ENCODE measurements around the gene MGMT.

MGMT gene

GRCh38 chr10:129617768-129618167 lies 150.7 kb downstream of the MGMT start:
- ATAC-seq (replicated peaks; ENCODE audit: extremely low read depth, poor library complexity, severe bottlenecking) (no peak), DNase-seq (ENCODE audit: low spot score in 2 of 2) (no peak)
- H3K27ac Mint-ChIP-seq (ENCODE audit: low read depth) = no peak overlapping the region
- peaks cover 39% of the 10 kb centered on the region for H3K4me1 Mint-ChIP-seq
- no peaks in the 10 kb centered on the region for H3K9me3 Mint-ChIP-seq
- H3K27me3 Mint-ChIP-seq = no peaks in the 10 kb centered on the region
- H3K36me3 Mint-ChIP-seq (ENCODE audit: insufficient read depth) = peaks cover 2% of the 10 kb centered on the region
- no peak overlapping the region for H3K4me3 Mint-ChIP-seq

GRCh38 chr10:129621062-129621461 lies 154.0 kb downstream of the MGMT start:
- Mint-ChIP-seq H3K27me3 (no peaks in the 10 kb centered on the region), H3K9me3 (no peaks in the 10 kb centered on the region), H3K4me1 (peaks cover 27% of the 10 kb centered on the region), H3K36me3 (ENCODE audit: insufficient read depth) (peaks cover 5% of the 10 kb centered on the region), H3K4me3 (no peak overlapping the region), H3K27ac (ENCODE audit: low read depth) (no peak overlapping the region)
- ATAC-seq (replicated peaks; ENCODE audit: extremely low read depth, poor library complexity, severe bottlenecking) (no peak), DNase-seq (ENCODE audit: low spot score in 2 of 2) (no peak)

GRCh38 chr10:129621693-129622092 lies 154.7 kb downstream of the MGMT start:
- Mint-ChIP-seq H3K9me3 (no peaks in the 10 kb centered on the region), H3K27ac (ENCODE audit: low read depth) (no peak overlapping the region), H3K36me3 (ENCODE audit: insufficient read depth) (peaks cover 5% of the 10 kb centered on the region), H3K27me3 (no peaks in the 10 kb centered on the region), H3K4me1 (peaks cover 21% of the 10 kb centered on the region), H3K4me3 (no peak overlapping the region)
- ATAC-seq (replicated peaks; ENCODE audit: extremely low read depth, poor library complexity, severe bottlenecking) = no peak
- no peak for DNase-seq (ENCODE audit: low spot score in 2 of 2)

GRCh38 chr10:129622291-129622690 lies 155.2 kb downstream of the MGMT start:
- no peaks in the 10 kb centered on the region for H3K27me3 Mint-ChIP-seq
- no peak overlapping the region for H3K4me3 Mint-ChIP-seq
- no peak overlapping the region for H3K27ac Mint-ChIP-seq (ENCODE audit: low read depth)
- ATAC-seq (replicated peaks; ENCODE audit: extremely low read depth, poor library complexity, severe bottlenecking) = no peak
- no peaks in the 10 kb centered on the region for H3K9me3 Mint-ChIP-seq
- H3K36me3 Mint-ChIP-seq (ENCODE audit: insufficient read depth) = peaks cover 5% of the 10 kb centered on the region
- DNase-seq (ENCODE audit: low spot score in 2 of 2) = no peak
- peaks cover 15% of the 10 kb centered on the region for H3K4me1 Mint-ChIP-seq

- no peak for DNase-seq (ENCODE audit: low spot score in 2 of 2)
Observed at GRCh38 chr10:129622736-129623135, 155.7 kb downstream of the MGMT start.

GRCh38 chr10:129624526-129624925 lies 157.5 kb downstream of the MGMT start:
- no peak for DNase-seq (ENCODE audit: low spot score in 2 of 2)
- Mint-ChIP-seq H3K27me3 (no peaks in the 10 kb centered on the region), H3K36me3 (ENCODE audit: insufficient read depth) (peaks cover 5% of the 10 kb centered on the region), H3K4me1 (peaks cover 15% of the 10 kb centered on the region), H3K27ac (ENCODE audit: low read depth) (no peak overlapping the region), H3K9me3 (no peaks in the 10 kb centered on the region), H3K4me3 (no peak overlapping the region)
- no peak for ATAC-seq (replicated peaks; ENCODE audit: extremely low read depth, poor library complexity, severe bottlenecking)

More at GRCh38 chr10:129622736-129623135, 155.7 kb downstream of the MGMT start:
- H3K4me1 Mint-ChIP-seq = peaks cover 15% of the 10 kb centered on the region
- no peak overlapping the region for H3K4me3 Mint-ChIP-seq
- no peaks in the 10 kb centered on the region for H3K27me3 Mint-ChIP-seq
- ATAC-seq (replicated peaks; ENCODE audit: extremely low read depth, poor library complexity, severe bottlenecking) = no peak
- peaks cover 5% of the 10 kb centered on the region for H3K36me3 Mint-ChIP-seq (ENCODE audit: insufficient read depth)
- H3K9me3 Mint-ChIP-seq = no peaks in the 10 kb centered on the region
- no peak overlapping the region for H3K27ac Mint-ChIP-seq (ENCODE audit: low read depth)

- Mint-ChIP-seq H3K4me3 (no peak overlapping the region), H3K36me3 (ENCODE audit: insufficient read depth) (peaks cover 5% of the 10 kb centered on the region), H3K4me1 (peaks cover 12% of the 10 kb centered on the region), H3K27ac (ENCODE audit: low read depth) (no peak overlapping the region), H3K9me3 (no peaks in the 10 kb centered on the region), H3K27me3 (no peaks in the 10 kb centered on the region)
- ATAC-seq (replicated peaks; ENCODE audit: extremely low read depth, poor library complexity, severe bottlenecking) (no peak), DNase-seq (ENCODE audit: low spot score in 2 of 2) (no peak)
Observed at GRCh38 chr10:129626309-129626708, 159.3 kb downstream of the MGMT start.

GRCh38 chr10:129626796-129627435 lies 159.9 kb downstream of the MGMT start:
- Mint-ChIP-seq H3K27ac (ENCODE audit: low read depth) (no peak overlapping the region), H3K4me1 (peaks cover 7% of the 10 kb centered on the region), H3K9me3 (no peaks in the 10 kb centered on the region), H3K4me3 (no peak overlapping the region), H3K36me3 (ENCODE audit: insufficient read depth) (peaks cover 5% of the 10 kb centered on the region), H3K27me3 (no peaks in the 10 kb centered on the region)
- ATAC-seq (replicated peaks; ENCODE audit: extremely low read depth, poor library complexity, severe bottlenecking) (no peak), DNase-seq (ENCODE audit: low spot score in 2 of 2) (no peak)

GRCh38 chr10:129627442-129627841 lies 160.4 kb downstream of the MGMT start:
- Mint-ChIP-seq H3K27me3 (no peaks in the 10 kb centered on the region), H3K36me3 (ENCODE audit: insufficient read depth) (peaks cover 5% of the 10 kb centered on the region), H3K4me1 (peaks cover 6% of the 10 kb centered on the region), H3K9me3 (no peaks in the 10 kb centered on the region), H3K4me3 (no peak overlapping the region), H3K27ac (ENCODE audit: low read depth) (no peak overlapping the region)
- DNase-seq (ENCODE audit: low spot score in 2 of 2) (no peak), ATAC-seq (replicated peaks; ENCODE audit: extremely low read depth, poor library complexity, severe bottlenecking) (no peak)

GRCh38 chr10:129628823-129629222 lies 161.8 kb downstream of the MGMT start:
- ATAC-seq (replicated peaks; ENCODE audit: extremely low read depth, poor library complexity, severe bottlenecking) (no peak), DNase-seq (ENCODE audit: low spot score in 2 of 2) (no peak)
- no peaks in the 10 kb centered on the region for H3K27me3 Mint-ChIP-seq
- H3K36me3 Mint-ChIP-seq (ENCODE audit: insufficient read depth) = peaks cover 5% of the 10 kb centered on the region
- H3K27ac Mint-ChIP-seq (ENCODE audit: low read depth) = no peak overlapping the region
- H3K4me1 Mint-ChIP-seq = no peaks in the 10 kb centered on the region
- no peak overlapping the region for H3K4me3 Mint-ChIP-seq
- peaks cover under 1% of the 10 kb centered on the region for H3K9me3 Mint-ChIP-seq

- no peak for DNase-seq (ENCODE audit: low spot score in 2 of 2)
- peaks cover 5% of the 10 kb centered on the region for H3K36me3 Mint-ChIP-seq (ENCODE audit: insufficient read depth)
- no peaks in the 10 kb centered on the region for H3K27me3 Mint-ChIP-seq
- peaks cover 8% of the 10 kb centered on the region for H3K9me3 Mint-ChIP-seq
- H3K4me3 Mint-ChIP-seq = no peak overlapping the region
- no peak for ATAC-seq (replicated peaks; ENCODE audit: extremely low read depth, poor library complexity, severe bottlenecking)
- H3K4me1 Mint-ChIP-seq = no peaks in the 10 kb centered on the region
- no peak overlapping the region for H3K27ac Mint-ChIP-seq (ENCODE audit: low read depth)
Observed at GRCh38 chr10:129629911-129630310, 162.9 kb downstream of the MGMT start.

GRCh38 chr10:129631006-129631405 lies 164.0 kb downstream of the MGMT start:
- no peak for ATAC-seq (replicated peaks; ENCODE audit: extremely low read depth, poor library complexity, severe bottlenecking)
- no peaks in the 10 kb centered on the region for H3K27me3 Mint-ChIP-seq
- peaks cover 8% of the 10 kb centered on the region for H3K9me3 Mint-ChIP-seq
- H3K4me1 Mint-ChIP-seq = no peaks in the 10 kb centered on the region
- no peak overlapping the region for H3K27ac Mint-ChIP-seq (ENCODE audit: low read depth)
- H3K4me3 Mint-ChIP-seq = no peak overlapping the region
- peaks cover 2% of the 10 kb centered on the region for H3K36me3 Mint-ChIP-seq (ENCODE audit: insufficient read depth)
- DNase-seq (ENCODE audit: low spot score in 2 of 2) = no peak

GRCh38 chr10:129631870-129632623 lies 165.0 kb downstream of the MGMT start:
- Mint-ChIP-seq H3K9me3 (peaks cover 8% of the 10 kb centered on the region), H3K4me1 (no peaks in the 10 kb centered on the region), H3K27ac (ENCODE audit: low read depth) (no peak overlapping the region), H3K36me3 (ENCODE audit: insufficient read depth) (peaks cover 2% of the 10 kb centered on the region), H3K4me3 (no peak overlapping the region), H3K27me3 (no peaks in the 10 kb centered on the region)
- ATAC-seq (replicated peaks; ENCODE audit: extremely low read depth, poor library complexity, severe bottlenecking) (no peak), DNase-seq (ENCODE audit: low spot score in 2 of 2) (no peak)
